T-helper 1 cell treated with Interleukin-12 subunit alpha and Interleukin-12 subunit beta and Interleukin-4 antibody, amounts not matched to agents 30 μg/mL and 1 μg/mL, for 36 hours (primary cell): ENCODE results near the gene HBG2.
"Not testable (repeated sequence)": the region's sequence is repeated elsewhere in the genome, so short reads cannot be mapped to it uniquely, and the experiment has no call there.

Source experiments
- H3K27ac Mint-ChIP-seq: one replicate; pipeline ENCODE4 v1.8.0; 2021; ENCODE audit warnings: mild to moderate bottlenecking, mixed read lengths
- H3K27me3 Mint-ChIP-seq: one replicate; pipeline ENCODE4 v1.8.0; 2021; ENCODE audit warnings: low read depth, mixed read lengths
- H3K36me3 Mint-ChIP-seq: one replicate; pipeline ENCODE4 v1.8.0; 2021; ENCODE audit warnings: low read depth, mixed read lengths
- H3K4me1 Mint-ChIP-seq: one replicate; pipeline ENCODE4 v1.8.0; 2021; ENCODE audit warnings: low read depth, mixed read lengths
- H3K4me3 Mint-ChIP-seq: one replicate; pipeline ENCODE4 v1.8.0; 2021; ENCODE audit warnings: mild to moderate bottlenecking, moderate library complexity, mixed read lengths
- H3K9me3 Mint-ChIP-seq: one replicate; pipeline ENCODE4 v1.8.0; 2021; ENCODE audit warnings: mixed read lengths

Gene HBG2

GRCh38 chr11:5254646-5255413, at the start of gene HBG2:
TSS of gene HBG2 (minus strand) at chr11:5254781. CDS start at chr11:5254728, 53 bp downstream.
- not testable (repeated sequence) for H3K4me1 Mint-ChIP-seq, H3K36me3 Mint-ChIP-seq, H3K9me3 Mint-ChIP-seq, H3K27ac Mint-ChIP-seq, H3K27me3 Mint-ChIP-seq, H3K4me3 Mint-ChIP-seq

GRCh38 chr11:5304046-5304445, 49.5 kb upstream of the HBG2 start:
- H3K4me3 Mint-ChIP-seq: no peak overlapping the region
- no peak overlapping the region for H3K27ac Mint-ChIP-seq
- H3K9me3 Mint-ChIP-seq: no peaks in the 10 kb centered on the region
- H3K27me3 Mint-ChIP-seq: peaks cover 4% of the 10 kb centered on the region
- no peaks in the 10 kb centered on the region for H3K4me1 Mint-ChIP-seq
- H3K36me3 Mint-ChIP-seq: no peaks in the 10 kb centered on the region

- H3K4me1 Mint-ChIP-seq: no peaks in the 10 kb centered on the region
- no peaks in the 10 kb centered on the region for H3K36me3 Mint-ChIP-seq
- H3K27ac Mint-ChIP-seq: no peak overlapping the region
- no peak overlapping the region for H3K4me3 Mint-ChIP-seq
- H3K9me3 Mint-ChIP-seq: no peaks in the 10 kb centered on the region
- H3K27me3 Mint-ChIP-seq: peaks cover 2% of the 10 kb centered on the region
Observed at GRCh38 chr11:5303626-5304025, 49.0 kb upstream of the HBG2 start.

GRCh38 chr11:5301846-5302245, 47.3 kb upstream of the HBG2 start, which contains the start of gene OR51B4:
TSS of gene OR51B4 (minus strand) at chr11:5301946. CDS start at chr11:5301946, 0 bp downstream.
- Mint-ChIP-seq H3K27ac (no peak within 1 kb of the TSS), H3K9me3 (no peaks in the 10 kb centered on the region), H3K4me1 (no peaks in the 10 kb centered on the region), H3K4me3 (no peak within 1 kb of the TSS), H3K36me3 (no peaks in the 10 kb centered on the region), H3K27me3 (peaks cover 4% of the 10 kb centered on the region)

- Mint-ChIP-seq H3K36me3 (no peaks in the 10 kb centered on the region), H3K27ac (no peak overlapping the region), H3K9me3 (no peaks in the 10 kb centered on the region), H3K4me3 (no peak overlapping the region), H3K4me1 (no peaks in the 10 kb centered on the region), H3K27me3 (peaks cover 4% of the 10 kb centered on the region)
Observed at GRCh38 chr11:5300251-5300650, 45.7 kb upstream of the HBG2 start.

GRCh38 chr11:5298451-5298850, 43.9 kb upstream of the HBG2 start:
- H3K9me3 Mint-ChIP-seq: no peaks in the 10 kb centered on the region
- H3K4me3 Mint-ChIP-seq: no peak overlapping the region
- no peaks in the 10 kb centered on the region for H3K4me1 Mint-ChIP-seq
- no peaks in the 10 kb centered on the region for H3K36me3 Mint-ChIP-seq
- peaks cover 4% of the 10 kb centered on the region for H3K27me3 Mint-ChIP-seq
- H3K27ac Mint-ChIP-seq: no peak overlapping the region

GRCh38 chr11:5297721-5298323, 43.2 kb upstream of the HBG2 start:
- peaks cover 4% of the 10 kb centered on the region for H3K27me3 Mint-ChIP-seq
- no peaks in the 10 kb centered on the region for H3K4me1 Mint-ChIP-seq
- no peak overlapping the region for H3K4me3 Mint-ChIP-seq
- H3K36me3 Mint-ChIP-seq: no peaks in the 10 kb centered on the region
- no peak overlapping the region for H3K27ac Mint-ChIP-seq
- H3K9me3 Mint-ChIP-seq: no peaks in the 10 kb centered on the region

- not testable (repeated sequence) for H3K27ac Mint-ChIP-seq, H3K9me3 Mint-ChIP-seq, H3K4me1 Mint-ChIP-seq, H3K4me3 Mint-ChIP-seq, H3K36me3 Mint-ChIP-seq, H3K27me3 Mint-ChIP-seq
Observed at GRCh38 chr11:5294342-5294995, 39.9 kb upstream of the HBG2 start.

GRCh38 chr11:5293028-5293427, 38.4 kb upstream of the HBG2 start:
- Mint-ChIP-seq H3K9me3 (no peaks in the 10 kb centered on the region), H3K27me3 (peaks cover 4% of the 10 kb centered on the region), H3K4me3 (no peak overlapping the region), H3K27ac (no peak overlapping the region), H3K36me3 (no peaks in the 10 kb centered on the region), H3K4me1 (no peaks in the 10 kb centered on the region)

- no peak overlapping the region for H3K27ac Mint-ChIP-seq
Observed at GRCh38 chr11:5291207-5291838, 36.7 kb upstream of the HBG2 start.

GRCh38 chr11:5290106-5290505, 35.5 kb upstream of the HBG2 start:
- Mint-ChIP-seq H3K4me1 (no peaks in the 10 kb centered on the region), H3K36me3 (no peaks in the 10 kb centered on the region), H3K27ac (no peak overlapping the region), H3K4me3 (no peak overlapping the region), H3K27me3 (no peaks in the 10 kb centered on the region), H3K9me3 (no peaks in the 10 kb centered on the region)

More at GRCh38 chr11:5291207-5291838, 36.7 kb upstream of the HBG2 start:
- no peak overlapping the region for H3K4me3 Mint-ChIP-seq
- no peaks in the 10 kb centered on the region for H3K4me1 Mint-ChIP-seq
- H3K9me3 Mint-ChIP-seq: no peaks in the 10 kb centered on the region
- no peaks in the 10 kb centered on the region for H3K27me3 Mint-ChIP-seq
- H3K36me3 Mint-ChIP-seq: no peaks in the 10 kb centered on the region

- Mint-ChIP-seq H3K27me3 (no peaks in the 10 kb centered on the region), H3K4me1 (no peaks in the 10 kb centered on the region), H3K4me3 (no peak overlapping the region), H3K9me3 (no peaks in the 10 kb centered on the region), H3K36me3 (no peaks in the 10 kb centered on the region), H3K27ac (no peak overlapping the region)
Observed at GRCh38 chr11:5289696-5290095, 35.1 kb upstream of the HBG2 start.

GRCh38 chr11:5288906-5289550, 34.4 kb upstream of the HBG2 start:
- H3K27ac Mint-ChIP-seq: no peak overlapping the region
- H3K9me3 Mint-ChIP-seq: no peaks in the 10 kb centered on the region
- no peaks in the 10 kb centered on the region for H3K27me3 Mint-ChIP-seq
- no peaks in the 10 kb centered on the region for H3K36me3 Mint-ChIP-seq
- no peak overlapping the region for H3K4me3 Mint-ChIP-seq
- no peaks in the 10 kb centered on the region for H3K4me1 Mint-ChIP-seq

GRCh38 chr11:5288108-5288905, 33.7 kb upstream of the HBG2 start:
- Mint-ChIP-seq H3K27ac (no peak overlapping the region), H3K27me3 (no peaks in the 10 kb centered on the region), H3K4me3 (no peak overlapping the region), H3K9me3 (no peaks in the 10 kb centered on the region), H3K36me3 (no peaks in the 10 kb centered on the region), H3K4me1 (no peaks in the 10 kb centered on the region)
